ENCODE measurements around the gene TGM4.
A peak's percentile ranks its signal among the peaks of the same experiment; 100 is the strongest.

TGM4 gene

GRCh38 chr3:44883213-44883955, 9.0 kb downstream of the TGM4 start:
- H3K4me1 ChIP-seq (ENCODE audit: control insufficient read depth, insufficient read depth, low read length): peaks cover 26% of the 10 kb centered on the region; the same call in 1 of the 2 replicates
- H3K9me3 ChIP-seq (ENCODE audit: control insufficient read depth, insufficient read depth, low read depth, low read length): peaks cover 11% of the 10 kb centered on the region

GRCh38 chr3:44883999-44884431, 9.6 kb downstream of the TGM4 start:
- Histone ChIP-seq H3K4me1 (ENCODE audit: control insufficient read depth, insufficient read depth, low read length) (peaks cover 26% of the 10 kb centered on the region; the same call in 1 of the 2 replicates), H3K9me3 (ENCODE audit: control insufficient read depth, insufficient read depth, low read depth, low read length) (peaks cover 11% of the 10 kb centered on the region), H3K27ac (ENCODE audit: low read depth, low read length) (no peak overlapping the region), H3K36me3 (ENCODE audit: control insufficient read depth, insufficient read depth, low read length) (no peaks in the 10 kb centered on the region), H3K9ac (ENCODE audit: low read length) (peak overlapping the region; percentile 35), H3K4me3 (ENCODE audit: low read depth, low read length) (no peak overlapping the region), H3K27me3 (ENCODE audit: control insufficient read depth, insufficient read depth, low read length) (no peaks in the 10 kb centered on the region)

More at GRCh38 chr3:44883213-44883955, 9.0 kb downstream of the TGM4 start:
- Histone ChIP-seq H3K27me3 (ENCODE audit: control insufficient read depth, insufficient read depth, low read length) (no peaks in the 10 kb centered on the region), H3K9ac (ENCODE audit: low read length) (peak overlapping the region; percentile 35), H3K27ac (ENCODE audit: low read depth, low read length) (no peak overlapping the region), H3K36me3 (ENCODE audit: control insufficient read depth, insufficient read depth, low read length) (no peaks in the 10 kb centered on the region), H3K4me3 (ENCODE audit: low read depth, low read length) (no peak overlapping the region)

- no peaks in the 10 kb centered on the region for H3K36me3 ChIP-seq (ENCODE audit: control insufficient read depth, insufficient read depth, low read length)
- peaks cover 26% of the 10 kb centered on the region; the same call in 1 of the 2 replicates for H3K4me1 ChIP-seq (ENCODE audit: control insufficient read depth, insufficient read depth, low read length)
- no peaks in the 10 kb centered on the region for H3K27me3 ChIP-seq (ENCODE audit: control insufficient read depth, insufficient read depth, low read length)
- no peak overlapping the region for H3K27ac ChIP-seq (ENCODE audit: low read depth, low read length)
- no peak overlapping the region for H3K4me3 ChIP-seq (ENCODE audit: low read depth, low read length)
- H3K9me3 ChIP-seq (ENCODE audit: control insufficient read depth, insufficient read depth, low read depth, low read length): peaks cover 11% of the 10 kb centered on the region
- no peak overlapping the region for H3K9ac ChIP-seq (ENCODE audit: low read length)
Observed at GRCh38 chr3:44885618-44886017, 11.2 kb downstream of the TGM4 start.

- H3K4me1 ChIP-seq (ENCODE audit: control insufficient read depth, insufficient read depth, low read length): peaks cover 26% of the 10 kb centered on the region; the same call in 1 of the 2 replicates
- H3K4me3 ChIP-seq (ENCODE audit: low read depth, low read length): no peak overlapping the region
- H3K9me3 ChIP-seq (ENCODE audit: control insufficient read depth, insufficient read depth, low read depth, low read length): peaks cover 11% of the 10 kb centered on the region
- no peak overlapping the region for H3K9ac ChIP-seq (ENCODE audit: low read length)
- H3K36me3 ChIP-seq (ENCODE audit: control insufficient read depth, insufficient read depth, low read length): no peaks in the 10 kb centered on the region
- no peak overlapping the region for H3K27ac ChIP-seq (ENCODE audit: low read depth, low read length)
- no peaks in the 10 kb centered on the region for H3K27me3 ChIP-seq (ENCODE audit: control insufficient read depth, insufficient read depth, low read length)
Observed at GRCh38 chr3:44886561-44886960, 12.2 kb downstream of the TGM4 start.

- H3K4me1 ChIP-seq (ENCODE audit: control insufficient read depth, insufficient read depth, low read length): peaks cover 26% of the 10 kb centered on the region; the same call in 1 of the 2 replicates
- H3K27me3 ChIP-seq (ENCODE audit: control insufficient read depth, insufficient read depth, low read length): no peaks in the 10 kb centered on the region
- H3K36me3 ChIP-seq (ENCODE audit: control insufficient read depth, insufficient read depth, low read length): no peaks in the 10 kb centered on the region
- H3K27ac ChIP-seq (ENCODE audit: low read depth, low read length): no peak overlapping the region
- H3K9ac ChIP-seq (ENCODE audit: low read length): no peak overlapping the region
- H3K9me3 ChIP-seq (ENCODE audit: control insufficient read depth, insufficient read depth, low read depth, low read length): peaks cover 11% of the 10 kb centered on the region
- H3K4me3 ChIP-seq (ENCODE audit: low read depth, low read length): no peak overlapping the region
Observed at GRCh38 chr3:44887101-44887500, 12.7 kb downstream of the TGM4 start.

GRCh38 chr3:44890258-44890657, 15.8 kb downstream of the TGM4 start:
- Histone ChIP-seq H3K36me3 (ENCODE audit: control insufficient read depth, insufficient read depth, low read length) (no peaks in the 10 kb centered on the region), H3K4me1 (ENCODE audit: control insufficient read depth, insufficient read depth, low read length) (peaks cover 14% of the 10 kb centered on the region; the same call in 1 of the 2 replicates), H3K9ac (ENCODE audit: low read length) (no peak overlapping the region), H3K4me3 (ENCODE audit: low read depth, low read length) (no peak overlapping the region), H3K27ac (ENCODE audit: low read depth, low read length) (no peak overlapping the region), H3K9me3 (ENCODE audit: control insufficient read depth, insufficient read depth, low read depth, low read length) (no peaks in the 10 kb centered on the region), H3K27me3 (ENCODE audit: control insufficient read depth, insufficient read depth, low read length) (no peaks in the 10 kb centered on the region)

- H3K4me1 ChIP-seq (ENCODE audit: control insufficient read depth, insufficient read depth, low read length): peaks cover 9% of the 10 kb centered on the region; the same call in 1 of the 2 replicates
- H3K36me3 ChIP-seq (ENCODE audit: control insufficient read depth, insufficient read depth, low read length): no peaks in the 10 kb centered on the region
- no peak overlapping the region for H3K4me3 ChIP-seq (ENCODE audit: low read depth, low read length)
- no peaks in the 10 kb centered on the region for H3K9me3 ChIP-seq (ENCODE audit: control insufficient read depth, insufficient read depth, low read depth, low read length)
- no peak overlapping the region for H3K9ac ChIP-seq (ENCODE audit: low read length)
- no peak overlapping the region for H3K27ac ChIP-seq (ENCODE audit: low read depth, low read length)
- H3K27me3 ChIP-seq (ENCODE audit: control insufficient read depth, insufficient read depth, low read length): no peaks in the 10 kb centered on the region
Observed at GRCh38 chr3:44890852-44891251, 16.4 kb downstream of the TGM4 start.

- H3K9ac ChIP-seq (ENCODE audit: low read length): no peak overlapping the region
- no peaks in the 10 kb centered on the region for H3K27me3 ChIP-seq (ENCODE audit: control insufficient read depth, insufficient read depth, low read length)
- peaks cover 9% of the 10 kb centered on the region; the same call in 1 of the 2 replicates for H3K4me1 ChIP-seq (ENCODE audit: control insufficient read depth, insufficient read depth, low read length)
- no peaks in the 10 kb centered on the region for H3K36me3 ChIP-seq (ENCODE audit: control insufficient read depth, insufficient read depth, low read length)
- no peak overlapping the region for H3K27ac ChIP-seq (ENCODE audit: low read depth, low read length)
- no peaks in the 10 kb centered on the region for H3K9me3 ChIP-seq (ENCODE audit: control insufficient read depth, insufficient read depth, low read depth, low read length)
- no peak overlapping the region for H3K4me3 ChIP-seq (ENCODE audit: low read depth, low read length)
Observed at GRCh38 chr3:44892689-44893088, 18.3 kb downstream of the TGM4 start.

GRCh38 chr3:44893097-44893496, 18.7 kb downstream of the TGM4 start:
- H3K9me3 ChIP-seq (ENCODE audit: control insufficient read depth, insufficient read depth, low read depth, low read length): no peaks in the 10 kb centered on the region
- no peak overlapping the region for H3K9ac ChIP-seq (ENCODE audit: low read length)
- H3K27me3 ChIP-seq (ENCODE audit: control insufficient read depth, insufficient read depth, low read length): no peaks in the 10 kb centered on the region
- no peaks in the 10 kb centered on the region for H3K36me3 ChIP-seq (ENCODE audit: control insufficient read depth, insufficient read depth, low read length)
- H3K27ac ChIP-seq (ENCODE audit: low read depth, low read length): no peak overlapping the region
- H3K4me1 ChIP-seq (ENCODE audit: control insufficient read depth, insufficient read depth, low read length): peaks cover 8% of the 10 kb centered on the region; the same call in 1 of the 2 replicates
- H3K4me3 ChIP-seq (ENCODE audit: low read depth, low read length): no peak overlapping the region

GRCh38 chr3:44894485-44894884, 20.1 kb downstream of the TGM4 start:
- H3K9me3 ChIP-seq (ENCODE audit: control insufficient read depth, insufficient read depth, low read depth, low read length): no peaks in the 10 kb centered on the region
- no peak overlapping the region for H3K9ac ChIP-seq (ENCODE audit: low read length)
- no peak overlapping the region; the same call in 1 of the 2 replicates for H3K27ac ChIP-seq (ENCODE audit: low read depth, low read length)
- no peak overlapping the region for H3K4me3 ChIP-seq (ENCODE audit: low read depth, low read length)
- no peaks in the 10 kb centered on the region for H3K36me3 ChIP-seq (ENCODE audit: control insufficient read depth, insufficient read depth, low read length)
- peaks cover 11% of the 10 kb centered on the region; the same call in 1 of the 2 replicates for H3K4me1 ChIP-seq (ENCODE audit: control insufficient read depth, insufficient read depth, low read length)
- no peaks in the 10 kb centered on the region for H3K27me3 ChIP-seq (ENCODE audit: control insufficient read depth, insufficient read depth, low read length)

- no peaks in the 10 kb centered on the region for H3K27me3 ChIP-seq (ENCODE audit: control insufficient read depth, insufficient read depth, low read length)
- H3K4me1 ChIP-seq (ENCODE audit: control insufficient read depth, insufficient read depth, low read length): peaks cover 17% of the 10 kb centered on the region; the same call in 1 of the 2 replicates
- no peak overlapping the region for H3K4me3 ChIP-seq (ENCODE audit: low read depth, low read length)
Observed at GRCh38 chr3:44896440-44896839, 22.0 kb downstream of the TGM4 start.

More at GRCh38 chr3:44896440-44896839, 22.0 kb downstream of the TGM4 start:
- H3K9ac ChIP-seq (ENCODE audit: low read length): no peak overlapping the region
- H3K9me3 ChIP-seq (ENCODE audit: control insufficient read depth, insufficient read depth, low read depth, low read length): no peaks in the 10 kb centered on the region
- H3K36me3 ChIP-seq (ENCODE audit: control insufficient read depth, insufficient read depth, low read length): no peaks in the 10 kb centered on the region
- H3K27ac ChIP-seq (ENCODE audit: low read depth, low read length): no peak overlapping the region
